Esophagus muscularis mucosa (tissue), 4 donors: ENCODE data around the gene CKAP2L. TPM values are rescaled to one million over a fixed set of nuclear protein-coding genes. Genes with fewer than 3 reads are reported as not detected.
"Not testable (repeated sequence)": the region's sequence is repeated elsewhere in the genome, so short reads cannot be mapped to it uniquely, and the experiment has no call there.

Experiments used
- DNase-seq: peaks from one replicate; pipeline ENCODE4 v3.0.0-alpha.2; 2017; ENCODE audit errors: extremely low spot score
- H3K27ac ChIP-seq, 4 donors: fragments of 200-600 bp; sonication (generic); replicated peaks in 1 of 4; 1 replicate in 3 of 4; 2 replicates in 1 of 4; pipeline ENCODE4 v1.5.1; 2016 to 2019; ENCODE audit warnings: mild to moderate bottlenecking in 1 of 4
- H3K27me3 ChIP-seq, 4 donors: fragments of 200-600 bp; sonication (generic); one replicate each; pipeline versions ENCODE4 v1.5.1 to v1.6.0; 2016 to 2019
- H3K36me3 ChIP-seq, 4 donors: fragments of 200-600 bp; sonication (generic); one replicate each; pipeline ENCODE4 v1.5.1; 2016 to 2019
- H3K4me1 ChIP-seq, 4 donors: fragments of 200-600 bp; sonication (generic); one replicate each; pipeline ENCODE4 v1.5.1; 2016 to 2019
- H3K4me3 ChIP-seq, 4 donors: fragments of 200-600 bp; sonication (generic); 1 replicate in 2 of 4; 2 replicates in 2 of 4; pipeline ENCODE4 v1.5.1; 2016 to 2019; ENCODE audit warnings: mild to moderate bottlenecking in 4 of 4, moderate library complexity in 1 of 4
- H3K9me3 ChIP-seq, 4 donors: fragments of 200-600 bp; sonication (generic); 1 replicate in 3 of 4; 2 replicates in 1 of 4; pipeline ENCODE4 v1.5.1; 2016 to 2019
- EP300 ChIP-seq: sonication (generic); formaldehyde crosslinking; IDR thresholded peaks from one replicate; pipeline ENCODE4 v1.6.1; 2017; ENCODE audit warnings: antibody characterized with exemption
- POLR2A ChIP-seq: fragments of 450-650 bp; IDR thresholded peaks from one replicate; pipeline ENCODE4 v1.6.1; 2017; ENCODE audit warnings: antibody characterized with exemption, moderate library complexity, mild to moderate bottlenecking, low read depth
- POLR2AphosphoS5 ChIP-seq, 2 donors: sonication (generic); formaldehyde crosslinking; IDR thresholded peaks; one replicate each; pipeline ENCODE4 v1.6.1; 2017; ENCODE audit warnings: antibody characterized with exemption in 2 of 2
- WGBS: methylation state at CpG from one replicate; pipeline ENCODE4 v1.1.5; 2018; 5-methylcytosine and 5-hydroxymethylcytosine counted together
- intact Hi-C: fragments of 100-400 bp; cut with DNase I; formaldehyde crosslinking; loops from one replicate; pipeline ENCODE4 v1.15.1; 2023
- total RNA-seq, 4 donors: library from RNA; depleted of rRNA; stranded (reverse); fragments of >200 nt; gene quantifications; one replicate each; pipeline versions ENCODE4 v1.1.0 to v1.2.1, GENCODE V29; 2016
- TF ChIP-seq, protein P1 (sequence below), 3 experiments: fragments of 200-600 bp in 2 of 3; fragments of 450-650 bp in 1 of 3; sonication (generic) in 2 of 3; IDR thresholded peaks; one replicate each; pipeline ENCODE4 v1.5.1; 2017 to 2019; ENCODE audit warnings: antibody characterized with exemption in 3 of 3, mild to moderate bottlenecking in 2 of 3, moderate library complexity in 1 of 3

Gene CKAP2L
- total RNA-seq, 4 donors from 2014 or later: 0.23 to 1.5 (median 0.91) TPM; not detected in 1

DNA sequence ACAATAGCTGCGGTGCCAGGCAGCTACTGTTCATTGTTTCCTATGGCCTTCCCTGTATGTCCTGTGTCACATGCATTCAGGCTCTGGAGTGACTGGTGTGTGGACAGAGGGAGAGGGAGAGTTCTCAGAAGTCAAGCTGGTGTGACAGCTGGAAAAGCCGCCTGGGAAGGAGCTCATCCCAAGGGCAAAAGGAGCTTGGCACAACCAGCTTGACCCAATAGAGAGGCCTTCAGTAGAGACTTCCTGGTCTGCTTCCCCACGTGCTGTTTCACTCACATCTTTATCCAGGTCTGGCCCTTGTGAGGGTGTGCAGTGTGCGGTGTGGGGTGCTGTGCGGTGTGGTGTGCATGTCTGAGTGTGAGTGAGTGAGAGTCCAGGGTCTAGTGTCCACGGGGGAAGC is 54.7 kb downstream of the CKAP2L start:
- DNase-seq: no peak
- TF ChIP-seq POLR2A (no peak), POLR2AphosphoS5 (IDR thresholded peaks at IDR 0.05) (no peak), EP300 (no peak)
- TF ChIP-seq, protein P1, sequence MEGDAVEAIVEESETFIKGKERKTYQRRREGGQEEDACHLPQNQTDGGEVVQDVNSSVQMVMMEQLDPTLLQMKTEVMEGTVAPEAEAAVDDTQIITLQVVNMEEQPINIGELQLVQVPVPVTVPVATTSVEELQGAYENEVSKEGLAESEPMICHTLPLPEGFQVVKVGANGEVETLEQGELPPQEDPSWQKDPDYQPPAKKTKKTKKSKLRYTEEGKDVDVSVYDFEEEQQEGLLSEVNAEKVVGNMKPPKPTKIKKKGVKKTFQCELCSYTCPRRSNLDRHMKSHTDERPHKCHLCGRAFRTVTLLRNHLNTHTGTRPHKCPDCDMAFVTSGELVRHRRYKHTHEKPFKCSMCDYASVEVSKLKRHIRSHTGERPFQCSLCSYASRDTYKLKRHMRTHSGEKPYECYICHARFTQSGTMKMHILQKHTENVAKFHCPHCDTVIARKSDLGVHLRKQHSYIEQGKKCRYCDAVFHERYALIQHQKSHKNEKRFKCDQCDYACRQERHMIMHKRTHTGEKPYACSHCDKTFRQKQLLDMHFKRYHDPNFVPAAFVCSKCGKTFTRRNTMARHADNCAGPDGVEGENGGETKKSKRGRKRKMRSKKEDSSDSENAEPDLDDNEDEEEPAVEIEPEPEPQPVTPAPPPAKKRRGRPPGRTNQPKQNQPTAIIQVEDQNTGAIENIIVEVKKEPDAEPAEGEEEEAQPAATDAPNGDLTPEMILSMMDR (IDR thresholded peaks at IDR 0.05): no peak
- intact Hi-C loops: no loop called here
- Histone ChIP-seq H3K9me3 (no peaks in the 10 kb centered on the region), H3K36me3 (no peaks in the 10 kb centered on the region), H3K27ac (no peak overlapping the region), H3K27me3 (peaks cover 0 to 8% (median 0%) of the 10 kb centered on the region in 4 donors), H3K4me3 (no peak overlapping the region), H3K4me1 (no peaks in the 10 kb centered on the region)
- 69% methylated on average over 6 of the region's 6 CpGs for WGBS

DNA sequence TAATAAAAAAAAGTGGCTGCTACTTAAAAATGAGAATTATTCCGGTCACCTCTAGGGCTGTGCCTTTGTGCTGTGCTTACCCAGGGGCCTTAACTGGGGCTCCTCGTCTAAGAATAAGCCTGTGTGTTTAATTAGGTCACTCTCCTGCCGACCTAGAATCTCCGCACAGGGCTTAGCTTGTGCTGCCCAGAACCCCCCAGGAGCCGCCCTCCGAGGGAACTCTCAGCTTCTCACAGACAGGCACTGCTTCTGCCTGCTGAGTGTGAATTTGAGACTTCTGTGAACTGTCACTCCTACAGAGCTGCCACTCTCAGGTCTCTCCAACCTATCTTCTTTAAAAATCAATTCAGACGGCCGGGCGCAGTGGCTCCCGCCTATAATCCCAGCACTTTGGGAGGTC is 55.4 kb downstream of the CKAP2L start:
- TF ChIP-seq POLR2AphosphoS5 (IDR thresholded peaks at IDR 0.05): no peak
- no peak for TF ChIP-seq POLR2A
- TF ChIP-seq, protein P1 (IDR thresholded peaks at IDR 0.05): no peak
- TF ChIP-seq EP300: no peak
- H3K4me1 ChIP-seq: no peaks in the 10 kb centered on the region
- WGBS: 54% methylated on average over 10 of the region's 10 CpGs
- no peak for DNase-seq
- no peak overlapping the region for H3K4me3 ChIP-seq
- H3K9me3 ChIP-seq: no peaks in the 10 kb centered on the region
- no peaks in the 10 kb centered on the region for H3K36me3 ChIP-seq
- intact Hi-C loops: no loop called here
- peaks cover 0 to 8% (median 0%) of the 10 kb centered on the region in 4 donors for H3K27me3 ChIP-seq
- no peak overlapping the region for H3K27ac ChIP-seq

DNA sequence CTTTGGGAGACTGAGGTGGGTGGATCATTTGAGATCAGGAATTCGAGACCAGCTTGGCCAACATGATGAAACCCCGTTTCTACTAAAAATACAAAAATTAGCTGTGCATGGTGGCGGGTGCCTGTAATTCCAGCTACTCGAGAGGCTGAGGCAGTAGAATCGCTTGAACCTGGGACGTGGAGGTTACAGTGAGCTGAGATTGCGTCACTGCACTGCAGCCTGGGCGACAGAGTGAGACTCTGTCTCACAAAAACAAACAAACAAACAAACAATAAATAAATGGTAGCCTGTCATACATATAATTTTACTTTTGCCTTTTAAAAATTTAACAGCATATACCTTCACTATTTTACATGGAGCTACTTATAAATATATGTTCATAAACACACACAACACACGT is 57.5 kb downstream of the CKAP2L start:
- DNase-seq, H3K9me3 ChIP-seq, intact Hi-C loops, H3K27ac ChIP-seq, H3K36me3 ChIP-seq, H3K27me3 ChIP-seq, H3K4me1 ChIP-seq, H3K4me3 ChIP-seq: not testable (repeated sequence)
- WGBS: 76% methylated on average over 9 of the region's 9 CpGs

DNA sequence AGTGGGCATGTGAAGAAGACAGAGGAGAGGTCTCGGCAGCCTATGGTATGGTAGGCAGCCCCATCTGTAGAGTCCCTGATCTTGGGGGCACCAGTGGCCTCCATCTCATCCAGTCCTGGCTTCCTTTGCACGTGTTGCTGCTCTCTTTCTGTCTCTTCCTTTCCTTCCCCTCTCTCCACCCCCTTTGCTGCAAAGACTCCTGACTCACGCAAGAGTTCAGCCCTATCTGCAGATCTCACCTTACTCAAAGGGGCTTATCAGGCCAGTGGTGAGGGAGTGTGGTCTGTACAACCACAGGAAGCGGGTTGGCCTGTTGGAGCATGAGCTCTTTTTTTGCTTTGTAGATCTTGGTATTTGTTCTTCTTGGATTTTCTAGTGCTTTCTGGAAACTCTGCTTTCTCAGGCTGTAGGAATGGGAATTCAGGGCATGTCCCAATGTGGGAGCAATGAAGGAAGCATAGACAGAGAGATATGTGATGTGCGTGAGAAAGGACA is 58.2 kb downstream of the CKAP2L start:
- DNase-seq: no peak
- H3K4me1 ChIP-seq: no peaks in the 10 kb centered on the region
- 44% methylated on average over 5 of the region's 5 CpGs for WGBS
- H3K9me3 ChIP-seq: no peaks in the 10 kb centered on the region
- no peaks in the 10 kb centered on the region for H3K27me3 ChIP-seq
- no peak overlapping the region for H3K27ac ChIP-seq
- no peaks in the 10 kb centered on the region for H3K36me3 ChIP-seq
- no peak for TF ChIP-seq POLR2A
- TF ChIP-seq, protein P1 (IDR thresholded peaks at IDR 0.05): no peak
- no peak for TF ChIP-seq POLR2AphosphoS5 (IDR thresholded peaks at IDR 0.05)
- TF ChIP-seq EP300: no peak
- H3K4me3 ChIP-seq: no peak overlapping the region
- intact Hi-C loops: no loop called here

DNA sequence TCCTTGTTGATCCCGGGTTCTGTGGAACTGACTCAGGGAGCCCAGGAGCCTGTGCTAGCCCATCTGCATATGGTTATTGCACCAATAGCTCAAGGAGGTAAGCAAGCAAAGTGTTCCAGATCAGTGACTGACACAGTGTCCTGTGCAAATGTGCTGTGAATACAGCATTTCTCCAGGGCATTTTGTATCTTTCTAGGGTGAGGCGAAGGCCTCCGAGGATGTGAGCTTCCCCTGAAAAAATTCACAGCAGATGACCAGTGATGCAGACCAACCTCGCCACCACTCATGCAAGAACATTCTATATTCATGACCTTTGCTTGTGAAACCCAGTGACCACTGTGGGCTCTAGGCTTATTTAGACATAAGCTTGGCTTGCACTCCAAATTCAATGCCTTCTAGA is 58.8 kb downstream of the CKAP2L start:
- Histone ChIP-seq H3K4me1 (no peaks in the 10 kb centered on the region), H3K27ac (no peak overlapping the region), H3K9me3 (no peaks in the 10 kb centered on the region), H3K4me3 (no peak overlapping the region), H3K36me3 (no peaks in the 10 kb centered on the region), H3K27me3 (no peaks in the 10 kb centered on the region)
- intact Hi-C loops: no loop called here
- TF ChIP-seq POLR2AphosphoS5 (IDR thresholded peaks at IDR 0.05): no peak
- TF ChIP-seq POLR2A: no peak
- TF ChIP-seq, protein P1 (IDR thresholded peaks at IDR 0.05): no peak
- TF ChIP-seq EP300: no peak
- DNase-seq: no peak
- WGBS: 96% methylated on average over 4 of the region's 4 CpGs
